GM18499 (cell line): ENCODE results near the gene TBC1D20.
A peak's percentile ranks its signal among the peaks of the same experiment; 100 is the strongest.
"Not testable (repeated sequence)": the region's sequence is repeated elsewhere in the genome, so short reads cannot be mapped to it uniquely, and the experiment has no call there.

Experiments
- ATAC-seq: cut with Tn5 transposase; IDR thresholded peaks from one replicate; pipeline ENCODE4 v1.9.1; 2021; ENCODE audit warnings: moderate number of reproducible peaks; ENCODE audit not compliant: insufficient read depth, unreplicated experiment

The TBC1D20 gene

GRCh38 chr20:476561-477249, 14.4 kb upstream of the TBC1D20 start:
- ATAC-seq = not testable (repeated sequence)

- no peak for ATAC-seq
These were observed 13.4 kb upstream of the TBC1D20 start for GRCh38 chr20:475463-476357.

GRCh38 chr20:474581-474980, 12.2 kb upstream of the TBC1D20 start:
- ATAC-seq = no peak

GRCh38 chr20:472889-473292, 10.6 kb upstream of the TBC1D20 start:
- no peak for ATAC-seq

GRCh38 chr20:472137-472846, 10.0 kb upstream of the TBC1D20 start:
- no peak for ATAC-seq

- ATAC-seq = no peak
These were observed 7.6 kb upstream of the TBC1D20 start for GRCh38 chr20:469746-470490.

GRCh38 chr20:467755-468154, 5.4 kb upstream of the TBC1D20 start:
- no peak for ATAC-seq

GRCh38 chr20:461254-462198, 807 bp downstream of the TBC1D20 start:
- peak; percentile 19 for ATAC-seq

- ATAC-seq = no peak
These were observed 1.6 kb downstream of the TBC1D20 start for GRCh38 chr20:460707-461106.

GRCh38 chr20:460180-460579, 2.2 kb downstream of the TBC1D20 start:
- ATAC-seq = no peak

- ATAC-seq = no peak
These were observed 3.6 kb downstream of the TBC1D20 start for GRCh38 chr20:458776-459175.

GRCh38 chr20:454951-455350, 7.4 kb downstream of the TBC1D20 start:
- no peak for ATAC-seq

GRCh38 chr20:452021-452420, 10.3 kb downstream of the TBC1D20 start:
- not testable (repeated sequence) for ATAC-seq

- no peak for ATAC-seq
These were observed 16.6 kb downstream of the TBC1D20 start for GRCh38 chr20:445514-446336.

GRCh38 chr20:444862-445426, 17.4 kb downstream of the TBC1D20 start:
- no peak for ATAC-seq

GRCh38 chr20:444117-444516, 18.2 kb downstream of the TBC1D20 start:
- ATAC-seq = no peak

- ATAC-seq = no peak
These were observed 19.0 kb downstream of the TBC1D20 start for GRCh38 chr20:443223-443775.

- ATAC-seq = no peak
These were observed 21.7 kb downstream of the TBC1D20 start for GRCh38 chr20:440636-441035.
